Epithelial cell of esophagus (primary cell): ENCODE data around the gene CXCL17.

ENCODE experiments used
- DNase-seq: peaks from one replicate; pipeline ENCODE4 v3.0.0; 2010; ENCODE audit warnings: low read depth
- H3K4me3 ChIP-seq: 2 replicates; pipeline ENCODE4 v1.5.1; 2011; ENCODE audit warnings: mild to moderate bottlenecking, low read length, control low read depth
- TF ChIP-seq, protein P1 (sequence below): IDR thresholded peaks from 2 replicates; pipeline ENCODE4 v1.5.1; 2011; ENCODE audit warnings: low read depth, mild to moderate bottlenecking, low read length, control low read depth, inconsistent platforms; ENCODE audit not compliant: insufficient read depth; ENCODE audit errors: missing control alignments

Gene CXCL17

GRCh38 chr19:42445948-42446347 lies 3.2 kb upstream of the CXCL17 start:
- DNase-seq, result no peak
- TF ChIP-seq, protein P1, sequence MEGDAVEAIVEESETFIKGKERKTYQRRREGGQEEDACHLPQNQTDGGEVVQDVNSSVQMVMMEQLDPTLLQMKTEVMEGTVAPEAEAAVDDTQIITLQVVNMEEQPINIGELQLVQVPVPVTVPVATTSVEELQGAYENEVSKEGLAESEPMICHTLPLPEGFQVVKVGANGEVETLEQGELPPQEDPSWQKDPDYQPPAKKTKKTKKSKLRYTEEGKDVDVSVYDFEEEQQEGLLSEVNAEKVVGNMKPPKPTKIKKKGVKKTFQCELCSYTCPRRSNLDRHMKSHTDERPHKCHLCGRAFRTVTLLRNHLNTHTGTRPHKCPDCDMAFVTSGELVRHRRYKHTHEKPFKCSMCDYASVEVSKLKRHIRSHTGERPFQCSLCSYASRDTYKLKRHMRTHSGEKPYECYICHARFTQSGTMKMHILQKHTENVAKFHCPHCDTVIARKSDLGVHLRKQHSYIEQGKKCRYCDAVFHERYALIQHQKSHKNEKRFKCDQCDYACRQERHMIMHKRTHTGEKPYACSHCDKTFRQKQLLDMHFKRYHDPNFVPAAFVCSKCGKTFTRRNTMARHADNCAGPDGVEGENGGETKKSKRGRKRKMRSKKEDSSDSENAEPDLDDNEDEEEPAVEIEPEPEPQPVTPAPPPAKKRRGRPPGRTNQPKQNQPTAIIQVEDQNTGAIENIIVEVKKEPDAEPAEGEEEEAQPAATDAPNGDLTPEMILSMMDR, result no peak
- no peak overlapping the region for H3K4me3 ChIP-seq

DNA sequence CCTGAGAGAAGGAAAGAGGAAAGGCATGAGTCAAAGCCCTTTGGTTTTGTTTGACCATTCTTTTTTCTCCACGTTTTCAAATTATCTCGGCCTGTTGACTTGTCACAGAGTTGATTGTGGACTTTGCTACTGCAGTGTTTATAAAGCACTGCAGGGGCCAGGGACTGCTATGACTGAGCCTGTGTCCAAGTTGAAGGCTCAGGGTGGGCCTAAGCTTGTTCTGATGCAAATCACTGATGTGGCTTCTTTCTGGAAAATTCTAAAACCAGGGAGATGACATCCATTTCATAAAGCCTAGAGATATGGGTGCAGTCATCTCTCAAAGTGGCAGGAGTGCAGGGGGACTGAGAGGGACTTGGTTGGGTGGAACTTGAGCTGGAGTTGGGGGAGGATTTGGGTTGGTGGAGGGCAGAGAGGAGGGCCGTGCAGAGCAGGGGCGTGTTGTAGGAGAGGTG lies 1.2 kb upstream of the CXCL17 start:
- no peak overlapping the region for H3K4me3 ChIP-seq
- no peak for DNase-seq
- TF ChIP-seq, protein P1, result no peak

- H3K4me3 ChIP-seq, result no peak overlapping the region
- DNase-seq, result peak; percentile 79
- TF ChIP-seq, protein P1, result no peak
Measured at GRCh38 chr19:42441049-42441445, 1.7 kb downstream of the CXCL17 start.

GRCh38 chr19:42440357-42441048 lies 2.2 kb downstream of the CXCL17 start:
- no peak overlapping the region for H3K4me3 ChIP-seq
- TF ChIP-seq, protein P1, result peak; percentile 93
- peak; percentile 80 for DNase-seq

DNA sequence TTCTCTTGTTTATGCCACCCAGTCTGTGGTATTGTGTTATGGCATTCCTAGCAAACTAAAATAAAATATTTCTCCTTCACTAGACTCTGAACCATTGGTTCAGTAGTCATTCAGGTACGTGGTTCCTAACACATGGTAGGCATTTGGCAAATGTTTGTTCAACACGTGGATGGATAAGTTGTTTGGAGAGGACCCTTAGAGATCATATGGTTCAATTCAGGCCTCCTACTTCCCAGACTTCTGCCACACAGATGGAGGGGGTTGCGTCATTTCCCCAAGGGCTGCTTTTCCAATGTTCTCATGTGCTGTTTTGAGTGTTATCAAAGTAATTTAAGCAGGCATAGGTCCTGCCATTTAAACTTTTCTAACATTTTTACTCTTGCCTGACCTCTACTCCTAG lies 6.7 kb downstream of the CXCL17 start:
- TF ChIP-seq, protein P1, result no peak
- no peak overlapping the region for H3K4me3 ChIP-seq
- no peak for DNase-seq

DNA sequence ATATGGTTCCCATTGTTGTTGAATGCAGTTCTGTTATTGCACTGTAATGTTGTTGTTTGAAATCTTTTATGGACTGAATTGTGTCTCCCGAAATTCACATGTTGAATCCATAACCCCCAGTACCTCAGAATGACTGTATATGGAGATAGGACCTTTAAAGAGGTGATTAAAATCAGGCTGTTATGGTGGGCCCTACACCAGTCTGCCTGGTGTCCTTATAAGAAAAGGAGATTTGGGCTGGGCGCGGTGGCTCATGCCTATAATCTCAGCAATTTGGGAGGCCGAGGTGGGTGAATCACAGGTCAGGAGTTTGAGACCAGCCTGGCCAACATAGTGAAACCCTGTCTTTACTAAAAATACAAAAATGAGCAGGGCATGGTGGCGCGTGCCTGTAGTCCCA lies 7.4 kb downstream of the CXCL17 start:
- DNase-seq, result no peak
- TF ChIP-seq, protein P1, result no peak
- H3K4me3 ChIP-seq, result no peak overlapping the region
